HG03565 (cell line): ENCODE data around the gene KAT2B.
"Not testable (repeated sequence)": the region's sequence is repeated elsewhere in the genome, so short reads cannot be mapped to it uniquely, and the experiment has no call there.

Experiments
- ATAC-seq: cut with Tn5 transposase; IDR thresholded peaks from one replicate; pipeline ENCODE4 v1.9.1; 2021; ENCODE audit warnings: mild to moderate bottlenecking, moderate library complexity; ENCODE audit not compliant: unreplicated experiment

The KAT2B gene

DNA sequence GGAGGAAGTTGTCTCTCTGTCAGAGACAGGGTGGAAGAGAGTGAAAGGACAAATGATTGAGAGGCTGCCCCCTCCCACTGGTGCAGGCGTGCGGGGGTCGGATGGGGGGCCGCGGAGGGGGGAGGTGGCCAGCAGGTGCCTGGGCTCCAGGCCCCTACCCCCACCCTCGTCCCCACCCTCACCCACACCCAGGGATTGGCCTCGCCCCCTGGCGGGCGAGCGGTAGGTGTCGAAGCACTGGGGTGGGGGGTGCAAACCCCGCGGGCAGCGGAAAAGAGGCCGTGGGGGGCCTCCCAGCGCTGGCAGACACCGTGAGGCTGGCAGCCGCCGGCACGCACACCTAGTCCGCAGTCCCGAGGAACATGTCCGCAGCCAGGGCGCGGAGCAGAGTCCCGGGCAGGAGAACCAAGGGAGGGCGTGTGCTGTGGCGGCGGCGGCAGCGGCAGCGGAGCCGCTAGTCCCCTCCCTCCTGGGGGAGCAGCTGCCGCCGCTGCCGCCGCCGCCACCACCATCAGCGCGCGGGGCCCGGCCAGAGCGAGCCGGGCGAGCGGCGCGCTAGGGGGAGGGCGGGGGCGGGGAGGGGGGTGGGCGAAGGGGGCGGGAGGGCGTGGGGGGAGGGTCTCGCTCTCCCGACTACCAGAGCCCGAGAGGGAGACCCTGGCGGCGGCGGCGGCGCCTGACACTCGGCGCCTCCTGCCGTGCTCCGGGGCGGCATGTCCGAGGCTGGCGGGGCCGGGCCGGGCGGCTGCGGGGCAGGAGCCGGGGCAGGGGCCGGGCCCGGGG, at the start of gene KAT2B:
Gene KAT2B, plus strand, starts transcription at position 682 of the 783 bp plus-strand sequence. Its CDS starts 32 bp downstream, at position 714.
- peak; percentile 40 for ATAC-seq

- ATAC-seq: no peak
Measured at GRCh38 chr3:19994796-19995195, 45.5 kb upstream of the KAT2B start.

DNA sequence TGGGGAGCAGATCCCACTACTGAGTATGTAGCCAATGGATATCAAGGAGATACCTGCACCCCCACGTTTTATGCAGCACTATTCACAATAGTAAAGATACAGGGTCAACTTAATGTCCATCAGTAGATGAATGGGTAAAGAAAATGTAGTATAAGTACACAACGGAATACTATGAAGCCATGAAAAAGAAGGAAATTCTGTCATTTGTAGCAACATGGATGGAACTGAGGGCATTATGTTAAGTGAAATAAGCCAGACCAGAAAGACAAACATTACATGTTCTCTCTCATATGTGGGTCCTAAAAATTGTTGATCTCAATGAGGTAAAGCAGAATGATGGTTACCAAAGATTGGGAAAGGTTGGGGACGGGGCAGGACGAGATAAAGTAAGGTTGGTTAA, 42.7 kb upstream of the KAT2B start:
- ATAC-seq: no peak

GRCh38 chr3:20001932-20002331, 38.3 kb upstream of the KAT2B start:
- no peak for ATAC-seq

GRCh38 chr3:20007960-20008359, 32.3 kb upstream of the KAT2B start:
- ATAC-seq: no peak

DNA sequence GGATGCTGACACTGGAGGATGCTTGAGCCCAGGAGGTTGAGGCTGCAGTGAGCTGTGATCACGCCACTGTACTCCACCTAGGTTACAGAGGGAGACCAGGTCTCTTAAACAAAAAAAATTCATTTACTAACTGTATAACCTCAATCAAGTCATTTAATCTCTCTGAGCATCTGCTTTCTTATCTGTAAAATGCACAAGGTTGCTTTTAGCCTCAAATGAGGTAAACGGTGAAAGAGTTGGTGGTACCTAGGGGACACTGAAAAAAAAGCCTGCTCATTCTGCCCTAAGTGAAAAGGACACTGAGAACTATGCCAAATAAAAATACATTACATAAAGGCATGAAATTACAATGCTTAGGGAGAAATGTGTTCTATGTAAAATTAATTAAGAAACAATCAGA, 31.6 kb upstream of the KAT2B start:
- ATAC-seq: no peak

DNA sequence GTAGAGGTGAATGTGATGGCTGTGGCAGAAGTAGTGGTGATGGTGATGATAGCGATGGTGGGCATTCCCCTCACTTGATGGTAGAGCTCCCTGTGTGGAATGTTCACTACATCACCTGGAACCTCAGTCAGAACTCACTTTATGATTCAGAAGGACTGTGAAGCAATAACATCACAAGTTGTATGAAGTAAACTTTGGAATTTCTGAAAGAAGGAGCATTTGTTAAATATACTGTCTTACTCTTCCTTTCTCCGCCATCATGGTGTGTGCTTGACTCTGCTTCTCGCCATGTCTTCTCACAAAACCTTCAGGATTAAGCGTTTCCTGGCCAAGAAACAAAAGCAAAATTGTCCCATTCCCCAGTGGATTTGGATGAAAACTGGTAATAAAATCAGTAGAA, 28.1 kb upstream of the KAT2B start, which contains the start of gene PP2D1:
Gene PP2D1, minus strand, starts transcription at position 101 of the 400 bp plus-strand sequence. CDS start 192 bp downstream, outside the sequence.
- no peak for ATAC-seq

GRCh38 chr3:20013396-20013795, 26.9 kb upstream of the KAT2B start:
- no peak for ATAC-seq

DNA sequence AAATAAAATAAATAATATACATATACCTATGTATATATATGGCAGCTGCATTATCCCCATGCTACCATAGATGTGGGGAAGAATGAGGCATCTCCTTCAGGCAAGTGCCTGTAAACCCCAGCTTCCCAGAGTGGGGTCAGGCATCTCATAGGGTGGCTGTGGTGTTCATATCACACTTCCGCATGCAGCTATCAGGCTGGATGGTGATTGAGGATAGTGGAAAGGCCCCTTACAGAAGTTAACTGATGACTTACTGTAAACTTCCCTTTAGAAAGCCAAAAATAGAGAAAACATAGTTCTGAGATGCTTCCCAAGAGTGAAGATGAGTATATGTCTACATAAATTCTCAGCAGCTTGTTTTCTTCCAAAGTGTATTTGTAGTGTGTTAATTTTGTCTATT, 24.7 kb upstream of the KAT2B start:
- no peak for ATAC-seq

GRCh38 chr3:20016076-20016475, 24.2 kb upstream of the KAT2B start:
- ATAC-seq: not testable (repeated sequence)

DNA sequence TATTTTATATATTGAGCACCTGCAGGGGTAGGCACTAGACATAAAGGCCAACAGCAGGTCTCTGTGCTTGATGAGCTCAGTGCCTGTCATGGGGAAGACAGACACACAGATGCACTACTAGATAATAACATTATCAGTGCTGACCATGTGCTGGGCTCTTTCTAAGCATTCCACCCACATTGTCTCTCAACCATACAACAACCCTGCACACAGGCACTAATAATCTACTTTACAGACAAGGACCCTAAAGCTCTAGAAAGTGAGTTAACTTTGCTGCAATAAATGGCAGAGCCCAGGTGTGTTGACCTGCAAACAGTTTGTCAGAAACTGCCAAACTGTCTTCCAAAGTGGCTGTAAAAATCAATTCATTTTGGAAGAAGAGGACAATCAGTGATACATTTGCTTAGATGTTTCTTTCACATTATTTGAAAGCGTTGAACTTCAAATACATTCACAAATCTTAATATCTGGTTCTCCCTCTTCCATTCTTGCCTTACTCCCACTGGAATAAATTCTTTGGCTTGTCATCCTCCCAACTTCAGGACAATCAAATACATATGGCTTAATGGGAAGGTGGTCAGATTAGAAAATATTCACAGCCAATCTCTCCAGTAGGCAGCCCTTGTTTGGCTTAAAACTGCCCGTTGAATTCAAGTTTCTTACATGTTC, 17.2 kb upstream of the KAT2B start:
- ATAC-seq: no peak

GRCh38 chr3:20023623-20024405, 16.4 kb upstream of the KAT2B start:
- ATAC-seq: no peak

DNA sequence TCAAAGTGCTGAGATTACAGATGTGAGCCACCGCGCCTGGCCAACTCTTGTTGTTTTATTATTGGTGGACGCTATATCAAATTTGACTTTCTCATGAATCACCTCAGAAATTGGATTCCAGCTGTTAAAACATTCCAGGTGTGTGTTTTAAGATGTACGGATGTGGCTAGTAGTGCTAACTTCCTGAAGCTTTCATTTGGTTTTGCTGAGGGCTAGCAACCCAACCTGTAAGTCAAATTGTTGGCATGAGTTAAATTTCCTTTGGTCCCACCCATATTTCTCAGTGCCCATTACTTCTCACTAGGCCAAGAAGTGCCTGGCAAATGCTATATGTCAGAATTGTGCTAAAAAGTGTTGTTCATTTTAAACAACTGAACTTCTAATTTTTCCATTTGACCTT, 13.1 kb upstream of the KAT2B start:
- ATAC-seq: no peak

DNA sequence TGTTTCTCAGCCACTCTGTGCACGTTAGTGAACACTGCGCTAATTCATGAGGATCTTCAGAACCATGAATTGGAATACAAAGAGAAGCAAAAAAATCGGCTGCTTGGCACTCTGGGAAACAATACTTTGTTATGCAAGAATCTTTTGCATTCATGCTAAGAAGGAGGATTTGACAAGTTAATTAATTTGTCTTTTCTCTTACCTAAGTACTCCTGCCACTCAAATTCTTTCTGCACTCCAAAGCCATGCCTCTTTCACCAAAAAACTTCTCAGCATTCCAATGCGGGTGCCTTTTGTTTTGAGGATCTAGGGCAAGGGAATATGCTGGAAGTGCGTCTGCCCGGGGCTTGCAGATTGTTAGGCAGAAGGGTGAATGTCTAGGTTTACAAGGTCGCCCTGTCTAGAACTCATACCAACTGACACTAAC, 11.3 kb upstream of the KAT2B start:
- ATAC-seq: no peak

DNA sequence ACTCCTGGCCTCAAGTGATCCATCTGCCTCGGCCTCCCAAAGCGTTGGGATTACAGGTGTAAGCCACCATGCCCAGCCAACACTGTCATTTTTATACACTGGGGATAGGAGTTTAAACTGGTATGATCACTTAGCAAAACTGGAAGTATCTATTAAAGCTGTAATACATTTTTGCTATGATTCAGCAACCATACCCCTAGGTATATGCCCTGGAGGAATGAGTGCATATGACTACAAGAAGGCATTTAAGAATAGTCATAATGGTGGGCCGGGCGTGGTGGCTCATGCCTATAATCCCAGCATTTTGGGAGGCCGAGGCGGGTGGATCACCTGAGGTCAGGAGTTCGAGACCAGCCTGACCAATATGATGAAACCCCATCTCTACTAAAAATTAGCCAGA, 8.3 kb upstream of the KAT2B start:
- not testable (repeated sequence) for ATAC-seq

DNA sequence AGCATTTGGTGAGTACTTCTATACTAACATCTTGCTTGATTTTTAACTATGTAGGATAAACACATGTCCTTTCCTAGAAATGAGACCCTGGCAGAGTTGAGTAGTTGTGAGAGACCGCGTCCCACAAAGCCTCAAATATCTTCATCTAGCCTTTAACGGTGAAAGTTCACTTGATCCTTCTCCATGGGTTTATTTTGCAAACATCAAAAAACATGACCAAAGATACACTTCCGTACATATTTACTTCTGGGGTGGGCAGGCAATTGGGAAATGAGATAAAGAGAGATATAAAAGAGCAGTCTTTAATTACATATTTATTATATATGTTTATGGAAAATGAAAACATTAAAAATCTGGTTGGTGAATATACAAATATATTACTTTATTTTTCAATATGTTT, 5.2 kb upstream of the KAT2B start:
- no peak for ATAC-seq

DNA sequence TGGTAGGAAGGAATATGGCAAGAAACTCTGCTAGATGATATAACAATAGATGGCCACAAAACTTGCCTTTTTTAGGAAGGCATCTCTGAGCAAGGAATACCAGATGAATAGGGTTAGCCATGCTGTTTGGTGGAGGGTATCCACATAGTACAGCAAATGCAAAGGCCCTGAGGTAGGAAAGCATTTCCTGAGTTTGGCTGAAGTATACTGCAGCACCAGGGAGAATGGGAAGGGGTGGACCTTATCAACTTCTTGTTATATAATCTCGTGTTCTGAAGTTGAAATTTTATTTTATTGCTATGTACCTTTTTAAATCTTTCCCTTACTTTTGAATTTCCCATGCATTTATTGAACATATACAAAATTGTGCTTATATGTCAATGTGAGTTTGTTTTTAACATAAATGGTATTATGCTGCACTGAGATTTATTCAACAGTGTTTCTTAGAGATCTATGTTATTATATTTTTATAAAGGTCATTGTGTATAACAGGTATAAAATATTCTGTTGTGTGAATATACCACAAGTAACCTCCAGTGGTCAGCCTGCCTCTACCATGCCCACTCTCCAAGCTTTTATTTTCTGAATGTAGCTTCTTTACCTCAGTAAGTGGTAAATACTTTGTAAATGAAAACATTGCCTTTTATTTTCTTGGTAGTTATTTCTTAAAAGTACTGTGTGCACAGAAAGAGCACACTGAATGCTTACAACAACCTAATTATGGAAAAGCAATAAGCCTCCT, 2.8 kb upstream of the KAT2B start:
- ATAC-seq: no peak

GRCh38 chr3:20038699-20039465, 1.4 kb upstream of the KAT2B start:
- no peak for ATAC-seq

GRCh38 chr3:20039466-20039764, 831 bp upstream of the KAT2B start:
- ATAC-seq: no peak

DNA sequence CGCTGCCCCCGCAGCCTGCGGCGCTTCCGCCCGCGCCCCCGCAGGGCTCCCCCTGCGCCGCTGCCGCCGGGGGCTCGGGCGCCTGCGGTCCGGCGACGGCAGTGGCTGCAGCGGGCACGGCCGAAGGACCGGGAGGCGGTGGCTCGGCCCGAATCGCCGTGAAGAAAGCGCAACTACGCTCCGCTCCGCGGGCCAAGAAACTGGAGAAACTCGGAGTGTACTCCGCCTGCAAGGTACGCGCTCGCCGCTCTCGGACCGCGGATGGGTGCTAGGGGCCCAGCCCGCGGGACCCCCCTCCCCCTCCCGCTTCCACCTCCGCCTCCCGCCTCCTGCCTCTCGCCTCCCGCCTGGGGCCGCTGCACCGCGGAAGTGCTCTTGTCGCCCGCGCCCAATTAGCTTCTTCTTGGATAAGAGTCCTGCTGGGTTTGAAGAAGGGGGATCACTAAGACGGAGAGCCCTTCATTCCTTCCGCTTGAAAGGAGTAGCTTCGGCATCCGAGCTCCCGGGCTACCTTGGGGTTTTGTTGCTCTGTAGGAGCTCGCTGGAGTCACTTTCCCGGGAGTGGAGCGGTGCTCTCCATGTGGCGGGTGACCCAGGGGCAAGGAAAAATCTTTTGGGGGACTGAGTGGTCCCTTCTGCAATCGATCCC, 426 bp downstream of the KAT2B start:
- peak; percentile 31 for ATAC-seq
